ENCODE measurements around the gene GJC1.

Gene GJC1

GRCh38 chr17:44830359-44831288 is 537 bp upstream of the GJC1 start:
- Histone ChIP-seq H4K91ac (ENCODE audit: low read length) (peak overlapping the region; percentile 93), H3K18ac (ENCODE audit: low read depth in 1 of 2, low read length in 2 of 2) (peak overlapping the region; percentile 94 to 98), H3K9ac (ENCODE audit: low read length) (peak overlapping the region; percentile 81), H2BK5ac (ENCODE audit: low read depth, low read length, poor library complexity, severe bottlenecking) (no peak overlapping the region), H2AFZ (ENCODE audit: low read depth, low read length) (peak overlapping the region; percentile 93), H2BK12ac (ENCODE audit: low read length in 2 of 2) (no peak overlapping the region), H2BK15ac (ENCODE audit: low read depth, poor library complexity, severe bottlenecking) (peak overlapping the region; percentile 98), H3K23ac (ENCODE audit: low read length in 2 of 2) (peak overlapping the region in 1 of 2 experiments; percentile 89), H3K79me1 (replicated peaks; ENCODE audit: low read length, poor library complexity, severe bottlenecking) (no peaks in the 10 kb centered on the region), H4K8ac (ENCODE audit: low read length) (peak overlapping the region; percentile 99), H3K4me2 (ENCODE audit: low read length, poor library complexity, severe bottlenecking) (peak overlapping the region; percentile 97), H3K36me3 (ENCODE audit: control insufficient read depth in 1 of 2, insufficient read depth in 2 of 2, low read depth in 1 of 2, low read length in 2 of 2) (peaks cover 0 to 6% of the 10 kb centered on the region in 2 experiments), H3K4ac (ENCODE audit: low read depth in 1 of 2, low read length in 2 of 2) (peak overlapping the region in 1 of 2 experiments; percentile 79), H3K4me1 (ENCODE audit: control insufficient read depth, insufficient read depth, low read depth, low read length) (peaks cover 2% of the 10 kb centered on the region), H3K9me3 (ENCODE audit: control insufficient read depth, low read length) (no peaks in the 10 kb centered on the region), H3K4me3 (ENCODE audit: insufficient read depth in 1 of 2, low read depth in 1 of 2, low read length in 2 of 2) (peak overlapping the region; percentile 84 to 95), H3K27ac (ENCODE audit: low read length, poor library complexity, severe bottlenecking) (peak overlapping the region; percentile 56), H3K27me3 (ENCODE audit: control insufficient read depth in 1 of 2, insufficient read depth in 1 of 2, low read length in 2 of 2) (no peaks in the 10 kb centered on the region), H3K14ac (ENCODE audit: low read length in 2 of 2) (peak overlapping the region in 1 of 2 experiments; percentile 41), H2AK5ac (ENCODE audit: low read length, severe bottlenecking) (no peak overlapping the region), H2BK120ac (ENCODE audit: low read depth, low read length) (peak overlapping the region; percentile 87)
- DNase-seq = peak; percentile 51
- 2% methylated on average over 54 of the region's 58 CpGs for WGBS

DNA sequence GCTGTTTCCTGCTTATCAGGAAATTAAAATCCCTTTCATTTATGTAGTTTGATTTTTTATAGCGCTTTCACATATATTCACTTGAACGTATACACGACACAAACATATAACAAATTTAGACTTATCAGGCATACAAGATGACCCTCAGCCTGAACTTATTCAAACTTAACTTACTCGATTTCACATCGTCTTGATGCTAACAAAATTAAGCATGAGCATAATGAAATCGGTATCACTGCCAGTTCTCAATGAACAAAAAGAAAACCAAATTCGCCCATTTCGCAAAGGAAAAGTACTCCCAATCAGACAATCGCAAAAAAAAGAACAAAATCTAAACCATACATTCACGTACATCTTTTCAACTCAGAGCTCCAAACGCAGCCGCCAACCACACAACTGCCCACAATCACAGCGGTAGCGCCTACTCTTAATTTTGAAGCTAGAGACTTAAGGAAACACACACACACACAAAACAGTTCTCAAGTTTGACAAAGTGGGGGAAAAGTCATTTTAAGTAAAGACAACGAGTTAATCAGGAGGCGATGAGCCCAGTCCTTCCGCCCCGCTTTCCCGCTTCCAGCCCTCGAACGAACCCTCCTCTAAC is 1.1 kb downstream of the GJC1 start:
- peak; percentile 46 for DNase-seq
- H3K79me1 ChIP-seq (replicated peaks; ENCODE audit: low read length, poor library complexity, severe bottlenecking) = no peaks in the 10 kb centered on the region
- no peak overlapping the region for H2BK5ac ChIP-seq (ENCODE audit: low read depth, low read length, poor library complexity, severe bottlenecking)
- peak overlapping the region; percentile 90 to 96 for H3K18ac ChIP-seq (ENCODE audit: low read depth in 1 of 2, low read length in 2 of 2)
- no peak overlapping the region for H2AK5ac ChIP-seq (ENCODE audit: low read length, severe bottlenecking)
- H3K14ac ChIP-seq (ENCODE audit: low read length in 2 of 2) = peak overlapping the region in 1 of 2 experiments; percentile 17
- no peak overlapping the region for H2AFZ ChIP-seq (ENCODE audit: low read depth, low read length)
- H3K9me3 ChIP-seq (ENCODE audit: control insufficient read depth, low read length) = no peaks in the 10 kb centered on the region
- H3K36me3 ChIP-seq (ENCODE audit: control insufficient read depth in 1 of 2, insufficient read depth in 2 of 2, low read depth in 1 of 2, low read length in 2 of 2) = peaks cover 0 to 6% of the 10 kb centered on the region in 2 experiments
- under 1% methylated on average over 20 of the region's 21 CpGs for WGBS
- H3K4me3 ChIP-seq (ENCODE audit: insufficient read depth in 1 of 2, low read depth in 1 of 2, low read length in 2 of 2) = peak overlapping the region; percentile 84 to 95
- peak overlapping the region; percentile 63 for H4K8ac ChIP-seq (ENCODE audit: low read length)
- peak overlapping the region; percentile 67 for H2BK15ac ChIP-seq (ENCODE audit: low read depth, poor library complexity, severe bottlenecking)
- H3K9ac ChIP-seq (ENCODE audit: low read length) = peak overlapping the region; percentile 91
- peak overlapping the region; percentile 95 for H3K4me2 ChIP-seq (ENCODE audit: low read length, poor library complexity, severe bottlenecking)
- peak overlapping the region; percentile 59 for H4K91ac ChIP-seq (ENCODE audit: low read length)
- H2BK12ac ChIP-seq (ENCODE audit: low read length in 2 of 2) = no peak overlapping the region
- H3K4me1 ChIP-seq (ENCODE audit: control insufficient read depth, insufficient read depth, low read depth, low read length) = peaks cover 2% of the 10 kb centered on the region
- H3K4ac ChIP-seq (ENCODE audit: low read depth in 1 of 2, low read length in 2 of 2) = peak overlapping the region; percentile 71 to 93
- no peak overlapping the region for H3K27ac ChIP-seq (ENCODE audit: low read length, poor library complexity, severe bottlenecking)
- H2BK120ac ChIP-seq (ENCODE audit: low read depth, low read length) = peak overlapping the region; percentile 87
- no peaks in the 10 kb centered on the region for H3K27me3 ChIP-seq (ENCODE audit: control insufficient read depth in 1 of 2, insufficient read depth in 1 of 2, low read length in 2 of 2)
- H3K23ac ChIP-seq (ENCODE audit: low read length in 2 of 2) = peak overlapping the region in 1 of 2 experiments; percentile 66

- Histone ChIP-seq H3K79me1 (replicated peaks; ENCODE audit: low read length, poor library complexity, severe bottlenecking) (no peaks in the 10 kb centered on the region), H3K14ac (ENCODE audit: low read length in 2 of 2) (no peak overlapping the region), H4K91ac (ENCODE audit: low read length) (no peak overlapping the region), H2BK12ac (ENCODE audit: low read length in 2 of 2) (no peak overlapping the region), H3K36me3 (ENCODE audit: control insufficient read depth in 1 of 2, insufficient read depth in 2 of 2, low read depth in 1 of 2, low read length in 2 of 2) (peaks cover 0 to 9% of the 10 kb centered on the region in 2 experiments), H3K4ac (ENCODE audit: low read depth in 1 of 2, low read length in 2 of 2) (no peak overlapping the region), H2BK15ac (ENCODE audit: low read depth, poor library complexity, severe bottlenecking) (no peak overlapping the region), H2AFZ (ENCODE audit: low read depth, low read length) (no peak overlapping the region), H3K9me3 (ENCODE audit: control insufficient read depth, low read length) (no peaks in the 10 kb centered on the region), H3K27ac (ENCODE audit: low read length, poor library complexity, severe bottlenecking) (no peak overlapping the region), H2AK5ac (ENCODE audit: low read length, severe bottlenecking) (no peak overlapping the region), H2BK120ac (ENCODE audit: low read depth, low read length) (no peak overlapping the region), H3K23ac (ENCODE audit: low read length in 2 of 2) (no peak overlapping the region), H2BK5ac (ENCODE audit: low read depth, low read length, poor library complexity, severe bottlenecking) (no peak overlapping the region), H3K18ac (ENCODE audit: low read depth in 1 of 2, low read length in 2 of 2) (no peak overlapping the region), H3K27me3 (ENCODE audit: control insufficient read depth in 1 of 2, insufficient read depth in 1 of 2, low read length in 2 of 2) (no peaks in the 10 kb centered on the region), H3K4me2 (ENCODE audit: low read length, poor library complexity, severe bottlenecking) (no peak overlapping the region), H3K9ac (ENCODE audit: low read length) (peak overlapping the region; percentile 91), H3K4me3 (ENCODE audit: insufficient read depth in 1 of 2, low read depth in 1 of 2, low read length in 2 of 2) (peak overlapping the region in 1 of 2 experiments; percentile 84), H3K4me1 (ENCODE audit: control insufficient read depth, insufficient read depth, low read depth, low read length) (peaks cover 2% of the 10 kb centered on the region), H4K8ac (ENCODE audit: low read length) (no peak overlapping the region)
- no CpG with 5 or more reads among the region's 1 CpG for WGBS
- no peak for DNase-seq
Observed at GRCh38 chr17:44827863-44828262, 2.2 kb downstream of the GJC1 start.
